Measurements from ENCODE around the gene PSEN2.

PSEN2 gene

DNA sequence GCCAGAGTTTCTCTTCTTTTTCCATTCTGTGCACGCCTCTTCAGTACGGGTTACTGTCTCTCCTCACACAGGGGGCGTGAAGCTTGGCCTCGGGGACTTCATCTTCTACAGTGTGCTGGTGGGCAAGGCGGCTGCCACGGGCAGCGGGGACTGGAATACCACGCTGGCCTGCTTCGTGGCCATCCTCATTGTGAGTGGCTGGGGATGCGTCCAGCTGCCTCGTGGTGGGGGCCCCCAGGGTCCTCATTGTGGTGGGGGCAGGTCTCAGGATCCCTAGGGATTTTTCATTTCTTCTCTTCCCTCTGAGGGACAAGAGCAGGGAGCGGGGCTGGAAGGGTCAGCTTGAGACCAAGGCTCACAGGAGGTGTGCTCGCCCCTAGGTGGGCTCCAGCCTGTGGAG lies 23.5 kb downstream of the PSEN2 start:
- no peak overlapping the region for H3K4me3 ChIP-seq (replicated peaks; ENCODE audit: low read depth, low read length)
- peaks cover 11% of the 10 kb centered on the region for H3K36me3 ChIP-seq (ENCODE audit: control insufficient read depth, insufficient read depth, low read length)
- no peak for DNase-seq (ENCODE audit: extremely low read depth, insufficient read length)
- TF ChIP-seq, protein P1, sequence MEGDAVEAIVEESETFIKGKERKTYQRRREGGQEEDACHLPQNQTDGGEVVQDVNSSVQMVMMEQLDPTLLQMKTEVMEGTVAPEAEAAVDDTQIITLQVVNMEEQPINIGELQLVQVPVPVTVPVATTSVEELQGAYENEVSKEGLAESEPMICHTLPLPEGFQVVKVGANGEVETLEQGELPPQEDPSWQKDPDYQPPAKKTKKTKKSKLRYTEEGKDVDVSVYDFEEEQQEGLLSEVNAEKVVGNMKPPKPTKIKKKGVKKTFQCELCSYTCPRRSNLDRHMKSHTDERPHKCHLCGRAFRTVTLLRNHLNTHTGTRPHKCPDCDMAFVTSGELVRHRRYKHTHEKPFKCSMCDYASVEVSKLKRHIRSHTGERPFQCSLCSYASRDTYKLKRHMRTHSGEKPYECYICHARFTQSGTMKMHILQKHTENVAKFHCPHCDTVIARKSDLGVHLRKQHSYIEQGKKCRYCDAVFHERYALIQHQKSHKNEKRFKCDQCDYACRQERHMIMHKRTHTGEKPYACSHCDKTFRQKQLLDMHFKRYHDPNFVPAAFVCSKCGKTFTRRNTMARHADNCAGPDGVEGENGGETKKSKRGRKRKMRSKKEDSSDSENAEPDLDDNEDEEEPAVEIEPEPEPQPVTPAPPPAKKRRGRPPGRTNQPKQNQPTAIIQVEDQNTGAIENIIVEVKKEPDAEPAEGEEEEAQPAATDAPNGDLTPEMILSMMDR (IDR thresholded peaks at IDR 0.05; ENCODE audit: insufficient read depth, low read length, poor library complexity, severe bottlenecking): no peak
- H3K27me3 ChIP-seq (replicated peaks; ENCODE audit: control insufficient read depth, insufficient read depth, low read length): no peaks in the 10 kb centered on the region

GRCh38 chr1:226894826-226895225 lies 24.4 kb downstream of the PSEN2 start:
- no peak for DNase-seq (ENCODE audit: extremely low read depth, insufficient read length)
- Histone ChIP-seq H3K36me3 (ENCODE audit: control insufficient read depth, insufficient read depth, low read length) (peaks cover 10% of the 10 kb centered on the region), H3K27me3 (replicated peaks; ENCODE audit: control insufficient read depth, insufficient read depth, low read length) (no peaks in the 10 kb centered on the region), H3K4me3 (replicated peaks; ENCODE audit: low read depth, low read length) (no peak overlapping the region)
- TF ChIP-seq, protein P1 (IDR thresholded peaks at IDR 0.05; ENCODE audit: insufficient read depth, low read length, poor library complexity, severe bottlenecking): no peak

DNA sequence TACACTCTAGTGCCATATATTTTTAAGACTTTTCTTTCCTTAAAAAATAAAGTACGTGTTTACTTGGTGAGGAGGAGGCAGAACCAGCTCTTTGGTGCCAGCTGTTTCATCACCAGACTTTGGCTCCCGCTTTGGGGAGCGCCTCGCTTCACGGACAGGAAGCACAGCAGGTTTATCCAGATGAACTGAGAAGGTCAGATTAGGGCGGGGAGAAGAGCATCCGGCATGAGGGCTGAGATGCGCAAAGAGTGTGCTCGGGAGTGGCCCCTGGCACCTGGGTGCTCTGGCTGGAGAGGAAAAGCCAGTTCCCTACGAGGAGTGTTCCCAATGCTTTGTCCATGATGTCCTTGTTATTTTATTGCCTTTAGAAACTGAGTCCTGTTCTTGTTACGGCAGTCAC lies 25.2 kb downstream of the PSEN2 start:
- H3K27me3 ChIP-seq (replicated peaks; ENCODE audit: control insufficient read depth, insufficient read depth, low read length): no peaks in the 10 kb centered on the region
- H3K4me3 ChIP-seq (replicated peaks; ENCODE audit: low read depth, low read length): no peak overlapping the region
- TF ChIP-seq, protein P1 (IDR thresholded peaks at IDR 0.05; ENCODE audit: insufficient read depth, low read length, poor library complexity, severe bottlenecking): no peak
- no peak for DNase-seq (ENCODE audit: extremely low read depth, insufficient read length)
- H3K36me3 ChIP-seq (ENCODE audit: control insufficient read depth, insufficient read depth, low read length): peaks cover 7% of the 10 kb centered on the region

GRCh38 chr1:226898246-226898645 lies 27.8 kb downstream of the PSEN2 start:
- no peak overlapping the region for H3K4me3 ChIP-seq (replicated peaks; ENCODE audit: low read depth, low read length)
- peaks cover 5% of the 10 kb centered on the region for H3K36me3 ChIP-seq (ENCODE audit: control insufficient read depth, insufficient read depth, low read length)
- H3K27me3 ChIP-seq (replicated peaks; ENCODE audit: control insufficient read depth, insufficient read depth, low read length): no peaks in the 10 kb centered on the region
- no peak for DNase-seq (ENCODE audit: extremely low read depth, insufficient read length)
- TF ChIP-seq, protein P1 (IDR thresholded peaks at IDR 0.05; ENCODE audit: insufficient read depth, low read length, poor library complexity, severe bottlenecking): no peak

DNA sequence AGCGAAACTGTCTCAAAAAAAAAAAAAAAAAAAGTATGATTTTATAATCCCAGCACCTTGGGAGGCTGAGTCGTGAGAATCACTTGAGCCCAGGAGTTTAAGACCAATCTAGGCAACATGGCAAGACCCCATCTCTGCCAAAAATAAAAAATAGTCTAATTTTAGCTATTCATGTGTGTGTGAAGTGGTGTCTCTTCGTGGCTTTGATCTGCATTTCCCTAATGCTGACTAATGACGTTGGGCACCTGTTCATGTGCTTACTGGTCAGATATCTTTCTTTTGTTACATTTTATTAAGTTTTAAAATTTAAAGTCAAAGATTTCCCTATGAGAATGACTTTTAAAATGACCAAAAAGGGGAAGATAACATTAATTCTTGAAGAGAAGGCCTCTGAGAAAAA lies 31.0 kb downstream of the PSEN2 start:
- TF ChIP-seq, protein P1 (IDR thresholded peaks at IDR 0.05; ENCODE audit: insufficient read depth, low read length, poor library complexity, severe bottlenecking): no peak
- Histone ChIP-seq H3K4me3 (replicated peaks; ENCODE audit: low read depth, low read length) (no peak overlapping the region), H3K27me3 (replicated peaks; ENCODE audit: control insufficient read depth, insufficient read depth, low read length) (no peaks in the 10 kb centered on the region), H3K36me3 (ENCODE audit: control insufficient read depth, insufficient read depth, low read length) (no peaks in the 10 kb centered on the region; the same call in 1 of the 2 replicates)
- no peak for DNase-seq (ENCODE audit: extremely low read depth, insufficient read length)

- Histone ChIP-seq H3K27me3 (replicated peaks; ENCODE audit: control insufficient read depth, insufficient read depth, low read length) (no peaks in the 10 kb centered on the region), H3K36me3 (ENCODE audit: control insufficient read depth, insufficient read depth, low read length) (no peaks in the 10 kb centered on the region; the same call in 1 of the 2 replicates), H3K4me3 (replicated peaks; ENCODE audit: low read depth, low read length) (no peak overlapping the region)
- TF ChIP-seq, protein P1 (IDR thresholded peaks at IDR 0.05; ENCODE audit: insufficient read depth, low read length, poor library complexity, severe bottlenecking): no peak
- no peak for DNase-seq (ENCODE audit: extremely low read depth, insufficient read length)
Observed at GRCh38 chr1:226902601-226903000, 32.2 kb downstream of the PSEN2 start.
